ENCODE data around the gene DNAH14. TPM values are rescaled to one million over a fixed set of nuclear protein-coding genes. Genes with fewer than 3 reads are reported as not detected.

Gene DNAH14
- total RNA-seq, 1 experiment from 2014 or later: 39.7 TPM

- H3K36me3 Mint-ChIP-seq (ENCODE audit: insufficient read depth in 1 of 3, low read depth in 3 of 3): peaks cover 18 to 34% (median 26%) of the 10 kb centered on the region in 3 experiments
- peaks cover 24 to 25% of the 10 kb centered on the region in 2 experiments for H3K9me3 Mint-ChIP-seq
Observed at GRCh38 chr1:224980181-224980580, 50.7 kb downstream of the DNAH14 start.

More at GRCh38 chr1:224980181-224980580, 50.7 kb downstream of the DNAH14 start:
- no peak for TF ChIP-seq CTCF (conservative IDR thresholded peaks at IDR 0.05)
- H3K4me1 Mint-ChIP-seq: peaks cover 2 to 7% of the 10 kb centered on the region in 2 experiments; a peak in 1 of 4 replicates
- H2BK12ac ChIP-seq (ENCODE audit: insufficient read length, low read depth, low read length): no peak overlapping the region
- no peak overlapping the region for H3K9ac ChIP-seq (ENCODE audit: extremely low read depth, insufficient read length, low read length)
- no peak overlapping the region for H3K27ac Mint-ChIP-seq
- no peak overlapping the region for H2AFZ ChIP-seq (ENCODE audit: low read length)
- no peak overlapping the region for H3K4ac ChIP-seq (ENCODE audit: low read depth, low read length)
- no peak overlapping the region for H2BK15ac ChIP-seq (ENCODE audit: low read depth, low read length)
- no peaks in the 10 kb centered on the region for H4K20me1 ChIP-seq (ENCODE audit: control insufficient read depth, insufficient read depth, insufficient read length)
- H3K79me1 ChIP-seq (ENCODE audit: insufficient read depth, low read depth, low read length, poor library complexity, severe bottlenecking): no peaks in the 10 kb centered on the region
- H3K23me2 ChIP-seq (ENCODE audit: insufficient read length, low read depth, low read length, poor library complexity, severe bottlenecking): no peaks in the 10 kb centered on the region
- H3K23ac ChIP-seq (ENCODE audit: insufficient read length, low read depth, low read length): no peak overlapping the region
- peaks cover 20% of the 10 kb centered on the region for H3K27me3 ChIP-seq (ENCODE audit: insufficient read depth, low read length)
- H3K4me3 Mint-ChIP-seq: no peak overlapping the region
- H3K79me2 ChIP-seq (ENCODE audit: insufficient read depth, low read length): no peaks in the 10 kb centered on the region
- H4K91ac ChIP-seq (ENCODE audit: insufficient read length, low read depth, low read length): no peak overlapping the region
- no peak overlapping the region for H3T11ph ChIP-seq (ENCODE audit: low read length)
- no peak overlapping the region for H3K4me2 ChIP-seq (ENCODE audit: insufficient read depth, insufficient read length, low read length)
- H3K14ac ChIP-seq (ENCODE audit: insufficient read depth, low read length): no peak overlapping the region
- H3K4me1 ChIP-seq (ENCODE audit: insufficient read depth, low read length): no peaks in the 10 kb centered on the region
- no CpG with 5 or more reads among the region's 5 CpGs for WGBS (ENCODE audit: extremely low coverage, insufficient read length, low lambda C conversion rate)
- H3K27ac ChIP-seq (ENCODE audit: insufficient read length, low read depth, low read length): no peak overlapping the region
- H3K9me3 ChIP-seq (ENCODE audit: control insufficient read depth, low read depth, low read length): no peaks in the 10 kb centered on the region
- H3K18ac ChIP-seq (ENCODE audit: insufficient read length, low read depth, low read length): no peak overlapping the region
- no peak overlapping the region for H2BK20ac ChIP-seq (ENCODE audit: low read depth, low read length, poor library complexity, severe bottlenecking)
- no peak overlapping the region for H2AK5ac ChIP-seq (ENCODE audit: insufficient read length, low read length)
- no peak overlapping the region for H3K56ac ChIP-seq (ENCODE audit: insufficient read length, low read depth, low read length)
- H2BK120ac ChIP-seq (ENCODE audit: low read depth, low read length, poor library complexity, severe bottlenecking): no peak overlapping the region
- H3K27me3 Mint-ChIP-seq (ENCODE audit: low read depth): peaks cover 84% of the 10 kb centered on the region
- DNase-seq: no peak
- H4K8ac ChIP-seq (replicated peaks; ENCODE audit: insufficient read length, low read depth, low read length): no peak overlapping the region
- no peak overlapping the region for H2BK5ac ChIP-seq (ENCODE audit: insufficient read length, low read length)
- no peak overlapping the region for H4K5ac ChIP-seq (ENCODE audit: insufficient read length, low read depth, low read length)
